ENCODE data around the gene GLDN. TPM values are rescaled to one million over a fixed set of nuclear protein-coding genes. Genes with fewer than 3 reads are reported as not detected.

Gene GLDN
- total RNA-seq, 1 experiment from 2014 or later, result 1.3 TPM

DNA sequence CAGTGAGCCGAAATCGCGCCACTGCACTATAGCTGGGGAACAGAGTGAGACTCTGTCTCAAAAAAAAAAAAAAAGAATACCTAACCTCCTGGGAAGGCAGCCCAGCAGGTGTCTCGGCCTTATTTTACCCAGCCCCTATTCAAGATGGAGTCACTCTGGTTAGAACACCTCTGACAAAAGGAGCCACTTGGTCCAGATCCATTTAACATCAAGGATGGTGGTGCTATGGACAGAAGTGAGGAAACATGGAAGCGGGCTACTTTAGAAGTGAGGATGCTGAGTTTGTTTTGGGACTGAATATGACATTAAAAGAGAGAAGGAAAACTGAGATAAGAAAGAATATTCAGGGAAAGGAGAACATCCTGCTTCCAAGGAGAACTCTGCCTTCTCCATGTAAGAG, 14.7 kb downstream of the GLDN start:
- H3K14ac ChIP-seq (ENCODE audit: insufficient read depth, low read length), result no peak overlapping the region
- H3K36me3 Mint-ChIP-seq (ENCODE audit: insufficient read depth in 1 of 3, low read depth in 3 of 3), result no peaks in the 10 kb centered on the region
- no peaks in the 10 kb centered on the region for H3K27me3 ChIP-seq (ENCODE audit: insufficient read depth, low read length)
- H4K5ac ChIP-seq (ENCODE audit: insufficient read length, low read depth, low read length), result no peak overlapping the region
- H3K9me3 Mint-ChIP-seq, result no peaks in the 10 kb centered on the region
- H3K9me3 ChIP-seq (ENCODE audit: control insufficient read depth, low read depth, low read length), result no peaks in the 10 kb centered on the region
- peaks cover 5% of the 10 kb centered on the region in 2 experiments; a peak in 3 of 4 replicates for H3K4me1 Mint-ChIP-seq
- H2BK20ac ChIP-seq (ENCODE audit: low read depth, low read length, poor library complexity, severe bottlenecking), result no peak overlapping the region
- H4K8ac ChIP-seq (replicated peaks; ENCODE audit: insufficient read length, low read depth, low read length), result no peak overlapping the region
- H3K23ac ChIP-seq (ENCODE audit: insufficient read length, low read depth, low read length), result no peak overlapping the region
- H3K4me3 Mint-ChIP-seq, result no peak overlapping the region
- H2BK120ac ChIP-seq (ENCODE audit: low read depth, low read length, poor library complexity, severe bottlenecking), result no peak overlapping the region
- H2AFZ ChIP-seq (ENCODE audit: low read length), result no peak overlapping the region
- no peak overlapping the region for H3K9ac ChIP-seq (ENCODE audit: extremely low read depth, insufficient read length, low read length)
- no peak overlapping the region for H3T11ph ChIP-seq (ENCODE audit: low read length)
- H3K18ac ChIP-seq (ENCODE audit: insufficient read length, low read depth, low read length), result no peak overlapping the region
- TF ChIP-seq, protein P1, sequence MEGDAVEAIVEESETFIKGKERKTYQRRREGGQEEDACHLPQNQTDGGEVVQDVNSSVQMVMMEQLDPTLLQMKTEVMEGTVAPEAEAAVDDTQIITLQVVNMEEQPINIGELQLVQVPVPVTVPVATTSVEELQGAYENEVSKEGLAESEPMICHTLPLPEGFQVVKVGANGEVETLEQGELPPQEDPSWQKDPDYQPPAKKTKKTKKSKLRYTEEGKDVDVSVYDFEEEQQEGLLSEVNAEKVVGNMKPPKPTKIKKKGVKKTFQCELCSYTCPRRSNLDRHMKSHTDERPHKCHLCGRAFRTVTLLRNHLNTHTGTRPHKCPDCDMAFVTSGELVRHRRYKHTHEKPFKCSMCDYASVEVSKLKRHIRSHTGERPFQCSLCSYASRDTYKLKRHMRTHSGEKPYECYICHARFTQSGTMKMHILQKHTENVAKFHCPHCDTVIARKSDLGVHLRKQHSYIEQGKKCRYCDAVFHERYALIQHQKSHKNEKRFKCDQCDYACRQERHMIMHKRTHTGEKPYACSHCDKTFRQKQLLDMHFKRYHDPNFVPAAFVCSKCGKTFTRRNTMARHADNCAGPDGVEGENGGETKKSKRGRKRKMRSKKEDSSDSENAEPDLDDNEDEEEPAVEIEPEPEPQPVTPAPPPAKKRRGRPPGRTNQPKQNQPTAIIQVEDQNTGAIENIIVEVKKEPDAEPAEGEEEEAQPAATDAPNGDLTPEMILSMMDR (conservative IDR thresholded peaks at IDR 0.05), result no peak
- WGBS (ENCODE audit: extremely low coverage, insufficient read length, low lambda C conversion rate), result no CpG with 5 or more reads among the region's 5 CpGs
- H3K27ac Mint-ChIP-seq, result no peak overlapping the region
- H4K20me1 ChIP-seq (ENCODE audit: control insufficient read depth, insufficient read depth, insufficient read length), result no peaks in the 10 kb centered on the region
- H3K4ac ChIP-seq (ENCODE audit: low read depth, low read length), result no peak overlapping the region
- H3K4me2 ChIP-seq (ENCODE audit: insufficient read depth, insufficient read length, low read length), result no peak overlapping the region
- peaks cover 11% of the 10 kb centered on the region for H3K27me3 Mint-ChIP-seq (ENCODE audit: low read depth)
- H3K79me1 ChIP-seq (ENCODE audit: insufficient read depth, low read depth, low read length, poor library complexity, severe bottlenecking), result no peaks in the 10 kb centered on the region
- no peak overlapping the region for H3K27ac ChIP-seq (ENCODE audit: insufficient read length, low read depth, low read length)
- no peak overlapping the region for H3K56ac ChIP-seq (ENCODE audit: insufficient read length, low read depth, low read length)
- no peak overlapping the region for H2AK5ac ChIP-seq (ENCODE audit: insufficient read length, low read length)
- H2BK5ac ChIP-seq (ENCODE audit: insufficient read length, low read length), result no peak overlapping the region
- no peak overlapping the region for H4K91ac ChIP-seq (ENCODE audit: insufficient read length, low read depth, low read length)
- H3K79me2 ChIP-seq (ENCODE audit: insufficient read depth, low read length), result no peaks in the 10 kb centered on the region
- H3K23me2 ChIP-seq (ENCODE audit: insufficient read length, low read depth, low read length, poor library complexity, severe bottlenecking), result no peaks in the 10 kb centered on the region
- no peak overlapping the region for H2BK12ac ChIP-seq (ENCODE audit: insufficient read length, low read depth, low read length)
- H2BK15ac ChIP-seq (ENCODE audit: low read depth, low read length), result no peak overlapping the region
- H3K4me1 ChIP-seq (ENCODE audit: insufficient read depth, low read length), result no peaks in the 10 kb centered on the region
- no peak for DNase-seq
